Fibroblast of the aortic adventitia (primary cell): ENCODE results near the gene BUB1B. TPM values are rescaled to one million over a fixed set of nuclear protein-coding genes. Genes with fewer than 3 reads are reported as not detected.
A peak's percentile ranks its signal among the peaks of the same experiment; 100 is the strongest.
"Not testable (repeated sequence)": the region's sequence is repeated elsewhere in the genome, so short reads cannot be mapped to it uniquely, and the experiment has no call there.

ENCODE experiments used
- DNase-seq: peaks from one replicate; pipeline ENCODE4 v3.0.0-alpha.2; 2010; ENCODE audit warnings: low read depth
- H3K4me3 ChIP-seq: 2 replicates; pipeline ENCODE4 v1.5.1; 2011; ENCODE audit warnings: low read depth, mild to moderate bottlenecking, control low read depth, low read length, moderate library complexity
- total RNA-seq: library from RNA; depleted of rRNA; stranded (reverse); fragments of >200 nt; gene quantifications from 2 replicates; pipeline ENCODE4 v1.2.3, GENCODE V29; 2012; ENCODE audit warnings: low replicate concordance
- TF ChIP-seq, protein P1 (sequence below): IDR thresholded peaks from 2 replicates; pipeline ENCODE4 v1.5.1; 2011; ENCODE audit warnings: mild to moderate bottlenecking, low read length, control low read depth, inconsistent platforms; ENCODE audit not compliant: insufficient read depth

Gene BUB1B, protein sequence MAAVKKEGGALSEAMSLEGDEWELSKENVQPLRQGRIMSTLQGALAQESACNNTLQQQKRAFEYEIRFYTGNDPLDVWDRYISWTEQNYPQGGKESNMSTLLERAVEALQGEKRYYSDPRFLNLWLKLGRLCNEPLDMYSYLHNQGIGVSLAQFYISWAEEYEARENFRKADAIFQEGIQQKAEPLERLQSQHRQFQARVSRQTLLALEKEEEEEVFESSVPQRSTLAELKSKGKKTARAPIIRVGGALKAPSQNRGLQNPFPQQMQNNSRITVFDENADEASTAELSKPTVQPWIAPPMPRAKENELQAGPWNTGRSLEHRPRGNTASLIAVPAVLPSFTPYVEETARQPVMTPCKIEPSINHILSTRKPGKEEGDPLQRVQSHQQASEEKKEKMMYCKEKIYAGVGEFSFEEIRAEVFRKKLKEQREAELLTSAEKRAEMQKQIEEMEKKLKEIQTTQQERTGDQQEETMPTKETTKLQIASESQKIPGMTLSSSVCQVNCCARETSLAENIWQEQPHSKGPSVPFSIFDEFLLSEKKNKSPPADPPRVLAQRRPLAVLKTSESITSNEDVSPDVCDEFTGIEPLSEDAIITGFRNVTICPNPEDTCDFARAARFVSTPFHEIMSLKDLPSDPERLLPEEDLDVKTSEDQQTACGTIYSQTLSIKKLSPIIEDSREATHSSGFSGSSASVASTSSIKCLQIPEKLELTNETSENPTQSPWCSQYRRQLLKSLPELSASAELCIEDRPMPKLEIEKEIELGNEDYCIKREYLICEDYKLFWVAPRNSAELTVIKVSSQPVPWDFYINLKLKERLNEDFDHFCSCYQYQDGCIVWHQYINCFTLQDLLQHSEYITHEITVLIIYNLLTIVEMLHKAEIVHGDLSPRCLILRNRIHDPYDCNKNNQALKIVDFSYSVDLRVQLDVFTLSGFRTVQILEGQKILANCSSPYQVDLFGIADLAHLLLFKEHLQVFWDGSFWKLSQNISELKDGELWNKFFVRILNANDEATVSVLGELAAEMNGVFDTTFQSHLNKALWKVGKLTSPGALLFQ
- 1.3 and 35.2 TPM in 2 replicates for total RNA-seq

DNA sequence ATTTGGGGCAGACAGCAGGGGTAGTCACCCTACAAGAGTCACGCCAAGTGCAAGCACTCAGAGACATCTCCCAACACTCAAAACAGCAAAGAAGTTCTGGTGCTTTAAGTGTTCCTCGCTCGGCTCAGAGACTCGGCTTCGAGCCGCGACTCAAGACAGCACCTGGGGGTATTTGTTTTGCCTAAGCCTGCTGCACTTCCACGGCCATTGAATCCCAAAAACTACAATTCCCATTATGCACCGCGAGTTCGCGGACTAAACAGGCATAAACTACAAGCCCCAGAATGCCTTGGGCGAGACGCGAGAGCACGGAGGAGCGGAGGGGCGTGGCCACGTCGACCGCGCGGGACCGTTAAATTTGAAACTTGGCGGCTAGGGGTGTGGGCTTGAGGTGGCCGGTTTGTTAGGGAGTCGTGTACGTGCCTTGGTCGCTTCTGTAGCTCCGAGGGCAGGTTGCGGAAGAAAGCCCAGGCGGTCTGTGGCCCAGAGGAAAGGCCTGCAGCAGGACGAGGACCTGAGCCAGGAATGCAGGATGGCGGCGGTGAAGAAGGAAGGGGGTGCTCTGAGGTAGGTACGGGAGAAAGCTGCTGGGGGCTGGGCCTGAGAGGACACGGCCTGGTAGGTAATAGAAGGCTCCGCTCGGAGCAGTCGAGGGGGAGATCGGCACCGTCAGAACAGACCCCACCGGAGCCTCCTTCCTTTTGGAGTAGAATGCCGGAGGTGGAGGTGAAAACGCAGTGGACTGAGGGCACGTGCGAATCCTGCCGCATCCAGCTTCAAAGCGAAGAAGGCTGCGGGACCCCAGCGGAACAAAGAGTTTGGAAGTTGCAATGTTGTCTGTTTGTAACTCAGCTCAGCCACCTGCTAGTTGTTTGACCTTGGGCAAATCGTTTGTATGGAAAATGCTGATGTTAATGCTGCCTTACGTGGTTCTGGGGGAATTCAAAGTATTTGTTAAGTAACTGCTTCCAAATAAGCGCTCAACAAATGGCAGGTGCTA, at the start of gene BUB1B:
BUB1B (plus strand) TSS at position 381 of the 1,000 bp plus-strand sequence; CDS start at position 533, 152 bp downstream.
- TF ChIP-seq, protein P1, sequence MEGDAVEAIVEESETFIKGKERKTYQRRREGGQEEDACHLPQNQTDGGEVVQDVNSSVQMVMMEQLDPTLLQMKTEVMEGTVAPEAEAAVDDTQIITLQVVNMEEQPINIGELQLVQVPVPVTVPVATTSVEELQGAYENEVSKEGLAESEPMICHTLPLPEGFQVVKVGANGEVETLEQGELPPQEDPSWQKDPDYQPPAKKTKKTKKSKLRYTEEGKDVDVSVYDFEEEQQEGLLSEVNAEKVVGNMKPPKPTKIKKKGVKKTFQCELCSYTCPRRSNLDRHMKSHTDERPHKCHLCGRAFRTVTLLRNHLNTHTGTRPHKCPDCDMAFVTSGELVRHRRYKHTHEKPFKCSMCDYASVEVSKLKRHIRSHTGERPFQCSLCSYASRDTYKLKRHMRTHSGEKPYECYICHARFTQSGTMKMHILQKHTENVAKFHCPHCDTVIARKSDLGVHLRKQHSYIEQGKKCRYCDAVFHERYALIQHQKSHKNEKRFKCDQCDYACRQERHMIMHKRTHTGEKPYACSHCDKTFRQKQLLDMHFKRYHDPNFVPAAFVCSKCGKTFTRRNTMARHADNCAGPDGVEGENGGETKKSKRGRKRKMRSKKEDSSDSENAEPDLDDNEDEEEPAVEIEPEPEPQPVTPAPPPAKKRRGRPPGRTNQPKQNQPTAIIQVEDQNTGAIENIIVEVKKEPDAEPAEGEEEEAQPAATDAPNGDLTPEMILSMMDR: no peak
- H3K4me3 ChIP-seq: peak within 1 kb of the TSS; percentile 95
- peak; percentile 90 for DNase-seq

DNA sequence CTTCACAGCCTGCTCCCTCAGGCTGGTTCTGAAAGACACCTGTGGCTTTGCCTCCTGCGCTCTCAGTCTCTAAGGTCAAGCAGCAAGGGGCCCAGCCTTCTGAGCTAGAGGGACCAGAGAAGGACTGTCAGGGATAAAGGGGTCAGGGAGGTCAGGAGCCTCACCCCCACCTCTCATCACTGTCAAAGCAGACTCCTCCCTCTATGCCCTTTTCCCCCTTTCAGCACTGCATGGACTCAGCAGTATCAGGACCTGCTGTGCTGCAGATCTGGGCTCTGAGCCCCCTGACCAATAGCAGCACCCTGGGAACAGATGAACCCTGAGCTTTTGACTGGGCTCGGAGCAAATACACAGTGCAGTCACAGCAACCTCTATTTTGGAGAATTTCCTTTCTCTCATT, 49.0 kb upstream of the BUB1B start:
- no peak for DNase-seq
- TF ChIP-seq, protein P1: no peak
- no peak overlapping the region for H3K4me3 ChIP-seq

- no peak for DNase-seq
- no peak overlapping the region for H3K4me3 ChIP-seq
- TF ChIP-seq, protein P1: no peak
Measured at GRCh38 chr15:40112789-40113188, 48.1 kb upstream of the BUB1B start.

GRCh38 chr15:40114218-40114617, 46.7 kb upstream of the BUB1B start:
- TF ChIP-seq, protein P1: no peak
- H3K4me3 ChIP-seq: no peak overlapping the region
- DNase-seq: no peak

GRCh38 chr15:40115106-40115505, 45.8 kb upstream of the BUB1B start:
- not testable (repeated sequence) for H3K4me3 ChIP-seq, DNase-seq

DNA sequence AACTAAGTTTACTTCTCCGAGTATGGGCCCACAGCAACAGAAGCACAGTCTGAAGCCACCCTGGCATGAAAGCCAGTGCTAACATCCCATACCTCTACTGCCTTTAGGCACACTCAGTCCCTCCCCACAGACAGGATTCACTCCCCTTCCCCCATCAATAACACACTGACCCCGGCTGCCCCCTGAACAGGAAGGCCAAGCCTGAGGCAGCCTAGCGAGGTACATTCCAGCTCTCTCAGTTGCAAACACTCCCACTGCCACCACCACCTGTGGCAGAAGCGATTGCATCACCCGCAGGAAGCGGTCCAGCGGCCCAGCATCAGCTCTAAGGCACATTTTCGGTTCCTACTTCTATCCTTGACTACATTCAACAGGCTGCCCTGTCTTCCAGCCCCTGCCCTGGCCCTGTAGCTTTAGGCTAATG, 45.2 kb upstream of the BUB1B start:
- DNase-seq: no peak
- H3K4me3 ChIP-seq: no peak overlapping the region
- TF ChIP-seq, protein P1: no peak
